Vagina (tissue), 2 donors: ENCODE data around the gene GAD1.

ENCODE experiments used
- CTCF ChIP-seq, 3 experiments: fragments of 450-650 bp in 2 of 3; fragments of 200-600 bp in 1 of 3; sonication (generic) in 1 of 3; IDR thresholded peaks; one replicate each; pipeline ENCODE4 v1.5.1; 2017 to 2019; ENCODE audit warnings: antibody characterized with exemption in 3 of 3, mild to moderate bottlenecking in 2 of 3, moderate library complexity in 2 of 3
- POLR2A ChIP-seq, 2 donors: fragments of 450-650 bp; IDR thresholded peaks; one replicate each; pipeline ENCODE4 v1.6.1; 2017; ENCODE audit warnings: antibody characterized with exemption in 2 of 2, mild to moderate bottlenecking in 2 of 2, moderate library complexity in 2 of 2

- TF ChIP-seq CTCF (IDR thresholded peaks at IDR 0.05) (no peak), POLR2A (IDR thresholded peaks at IDR 0.05) (no peak)
Observed at GRCh38 chr2:170770606-170771420, 45.9 kb upstream of the GAD1 start.
